NK-92 treated with Interleukin-12 subunit alpha and Interleukin-12 subunit beta, amount 100 ng/mL, for 24 hours (cell line): ENCODE measurements around the gene PEAK1.
"Not testable (repeated sequence)": the region's sequence is repeated elsewhere in the genome, so short reads cannot be mapped to it uniquely, and the experiment has no call there.

ENCODE experiments used
- DNase-seq: peaks from one replicate; lab custom pipeline; 2025; lab: John Stamatoyannopoulos, UW

Gene PEAK1

DNA sequence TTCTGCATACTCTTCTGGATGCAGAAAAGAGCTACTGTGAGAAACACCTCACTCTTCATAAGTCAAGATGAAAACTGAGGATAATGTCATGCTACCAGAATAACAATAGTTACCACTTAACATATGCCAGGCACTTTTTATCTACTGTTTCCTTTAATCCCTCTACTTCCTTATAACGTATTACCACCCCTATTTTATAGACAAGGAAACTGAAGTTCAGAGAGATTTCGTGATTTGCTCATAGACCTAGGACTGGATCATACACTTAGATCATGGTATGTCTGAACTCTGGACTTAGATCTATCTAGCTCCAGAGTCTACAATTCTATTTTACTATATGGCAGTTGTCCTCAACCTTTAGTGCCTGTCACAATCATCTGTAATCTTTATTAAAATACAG lies 193.3 kb downstream of the PEAK1 start:
- no peak for DNase-seq

DNA sequence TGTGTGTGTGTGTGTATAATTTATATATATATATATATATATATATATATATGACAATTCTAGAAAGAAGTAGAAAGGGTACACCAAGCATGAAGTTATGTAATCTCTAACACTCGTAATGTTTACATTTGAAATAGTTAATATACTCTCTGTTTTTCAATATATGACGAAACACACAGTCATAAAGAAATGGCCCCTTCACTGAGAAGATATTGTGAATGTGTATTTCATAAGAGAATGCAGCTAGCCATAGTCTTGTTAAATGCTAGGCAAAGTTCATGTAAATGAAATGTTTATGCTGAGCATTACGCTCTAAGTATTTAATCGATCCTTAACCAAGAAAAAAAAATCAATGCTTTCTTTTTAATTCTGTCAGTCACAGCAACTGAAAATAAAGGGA lies 194.3 kb downstream of the PEAK1 start:
- DNase-seq: no peak

DNA sequence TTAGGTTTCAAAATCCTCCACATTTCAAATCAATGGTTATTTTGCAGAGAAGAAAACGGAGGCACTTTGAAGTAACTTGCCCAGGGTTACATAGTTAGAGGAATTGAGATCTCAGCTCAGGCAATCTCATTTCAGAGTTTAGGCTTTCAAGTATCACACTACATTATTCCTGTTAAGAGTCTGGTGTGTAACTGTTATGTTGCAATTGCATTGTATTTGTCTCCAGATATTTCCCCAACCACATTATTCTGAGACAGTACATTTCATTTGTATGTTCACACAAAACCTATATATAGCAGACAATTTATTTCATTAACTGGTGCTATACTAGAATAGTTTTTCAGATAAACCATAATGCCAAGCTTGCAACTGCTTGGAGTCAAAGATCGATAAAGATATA lies 194.8 kb downstream of the PEAK1 start:
- no peak for DNase-seq

DNA sequence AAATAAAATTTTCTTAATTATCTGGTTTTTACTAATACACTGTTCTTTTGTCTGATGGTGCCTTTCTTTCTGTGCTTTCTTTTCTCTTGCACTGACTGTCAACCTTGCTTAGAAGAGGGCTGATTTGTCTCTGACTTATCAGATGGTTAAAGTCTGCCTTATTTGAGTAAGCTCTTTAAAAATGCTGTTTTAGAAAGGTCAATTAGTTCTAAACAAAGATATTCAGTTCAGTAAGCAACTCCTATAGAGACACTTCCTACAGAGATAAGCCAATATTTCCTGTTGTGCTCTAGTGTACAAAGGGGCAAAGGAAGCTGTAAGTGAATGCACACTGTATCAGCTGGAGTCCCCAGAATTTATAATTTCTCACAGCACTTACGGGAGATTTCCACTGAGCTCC lies 195.6 kb downstream of the PEAK1 start:
- no peak for DNase-seq

DNA sequence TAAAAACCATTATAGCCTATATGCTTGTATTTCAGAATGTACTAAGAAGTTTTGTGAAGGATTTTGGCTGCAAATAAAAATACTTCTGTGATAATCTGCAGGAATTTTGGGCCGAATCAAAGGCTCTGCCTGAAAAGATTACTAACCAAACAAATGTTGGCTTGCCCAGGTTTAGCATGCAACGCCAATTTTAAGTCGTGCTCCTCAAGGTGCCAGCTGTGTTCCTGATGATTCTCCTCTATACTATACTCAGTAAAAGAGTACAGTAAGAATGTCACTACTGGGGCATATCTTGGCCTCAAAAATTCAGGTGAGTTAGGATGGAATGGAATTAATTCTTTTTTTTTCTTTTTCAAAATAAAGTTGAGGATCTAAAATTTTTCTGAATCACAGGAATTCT lies 198.2 kb downstream of the PEAK1 start:
- no peak for DNase-seq

DNA sequence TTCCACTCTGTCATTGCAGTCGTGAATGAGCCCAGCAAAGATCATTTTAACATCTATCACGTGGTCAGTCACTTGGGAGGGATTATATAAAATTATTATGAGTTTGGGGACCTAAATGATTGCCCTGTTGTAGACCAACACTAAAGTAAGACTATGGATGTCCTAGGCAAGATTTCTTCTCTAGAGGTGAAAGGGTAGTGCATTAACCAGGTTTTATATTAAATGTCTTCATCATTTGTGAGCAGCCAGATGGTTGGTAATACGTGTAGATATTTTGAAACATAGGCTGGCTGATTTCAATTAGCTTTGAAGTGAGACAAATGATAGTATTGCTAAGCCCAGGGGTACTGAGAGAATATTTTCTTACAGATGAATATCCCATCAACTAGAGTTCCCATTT lies 198.7 kb downstream of the PEAK1 start:
- no peak for DNase-seq

DNA sequence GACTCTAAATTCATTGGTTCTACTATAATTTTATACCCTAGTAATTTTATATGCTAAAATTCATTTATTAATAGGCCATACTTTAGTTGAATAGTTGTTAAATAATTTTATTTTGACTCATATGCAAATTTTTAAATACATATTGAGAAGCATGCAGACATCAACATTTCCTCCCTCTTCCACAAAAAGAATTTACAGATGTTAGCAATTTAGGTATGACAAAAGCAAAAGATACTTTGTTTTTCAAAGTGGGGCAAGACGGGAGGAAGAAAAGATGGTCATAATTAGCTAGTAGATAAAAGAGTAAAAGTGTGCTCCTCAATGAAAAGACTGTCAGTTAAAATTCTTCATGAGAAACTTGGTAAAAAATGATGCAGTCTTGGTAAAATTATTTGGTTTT lies 200.1 kb downstream of the PEAK1 start:
- DNase-seq: no peak

DNA sequence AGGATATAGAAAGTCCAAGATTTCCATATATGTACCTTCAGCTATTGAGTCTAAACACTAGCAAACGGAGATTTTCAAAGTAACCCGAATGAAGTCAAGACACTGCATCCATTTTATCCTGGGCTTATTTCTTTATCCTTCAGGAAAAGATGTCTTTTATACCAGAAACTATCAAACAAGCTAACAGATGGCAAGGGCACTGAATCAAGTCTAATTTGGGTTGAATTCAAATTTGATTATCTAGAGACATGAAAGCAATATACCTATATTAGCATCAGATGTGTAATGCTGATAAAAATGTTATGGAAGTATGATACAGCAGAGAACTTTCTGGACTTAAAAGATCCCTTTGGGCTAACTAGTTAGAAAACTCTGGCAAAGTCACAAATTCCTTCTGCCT lies 210.7 kb downstream of the PEAK1 start:
- no peak for DNase-seq

DNA sequence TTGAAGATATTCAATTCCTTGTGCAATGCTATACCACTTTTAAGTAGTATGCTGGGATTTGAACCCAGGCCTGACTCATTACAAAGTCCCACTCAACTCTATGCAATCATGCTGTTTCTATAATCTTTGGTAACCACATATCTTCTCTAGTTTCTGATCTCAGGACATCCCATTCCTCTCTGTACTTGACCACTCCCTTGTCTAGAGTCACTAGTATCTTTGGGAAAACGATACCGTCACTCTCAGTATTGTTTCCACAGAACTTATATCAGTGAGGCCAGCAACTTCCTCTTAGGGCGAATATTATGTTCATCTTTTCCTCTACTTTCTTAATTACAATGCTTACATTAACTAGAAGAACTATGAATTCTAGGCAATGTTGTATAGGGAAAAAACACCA lies 211.7 kb downstream of the PEAK1 start:
- DNase-seq: no peak

DNA sequence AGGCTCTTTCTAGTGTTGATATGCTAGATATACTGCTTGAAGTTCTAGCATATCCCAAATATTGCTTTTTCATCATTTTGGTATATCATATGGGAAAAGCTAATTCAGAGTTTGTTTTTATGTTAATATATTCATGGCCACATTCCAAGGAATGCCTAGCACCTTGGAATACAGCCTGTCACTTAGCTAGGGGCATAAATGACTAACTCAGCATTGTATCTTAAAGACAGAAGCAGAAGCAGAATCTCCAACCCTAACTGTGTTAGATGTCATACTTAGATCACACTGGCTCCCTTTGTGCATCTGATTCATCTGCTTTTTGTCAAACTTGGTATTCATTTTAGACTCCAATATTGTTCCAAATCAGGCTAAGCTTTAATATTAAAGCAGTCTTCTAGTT lies 218.2 kb downstream of the PEAK1 start:
- DNase-seq: no peak

DNA sequence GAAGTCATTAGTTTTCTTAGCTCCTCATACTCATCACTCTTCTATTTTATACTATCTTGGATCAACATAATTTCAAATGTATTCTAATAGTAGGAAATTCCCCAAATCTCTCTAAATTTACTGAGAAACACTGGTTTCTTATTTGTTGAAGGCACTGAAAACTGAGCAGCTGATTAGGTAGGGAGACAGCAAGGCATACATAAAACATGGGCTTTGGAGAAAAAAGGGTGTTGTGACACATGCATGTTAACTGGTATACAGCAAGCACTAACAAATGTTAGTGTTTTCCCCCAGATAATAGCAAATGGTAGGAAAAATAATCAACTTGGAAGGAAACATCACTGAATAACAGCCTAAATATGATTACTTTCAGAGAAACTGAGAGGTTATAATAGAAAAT lies 223.5 kb downstream of the PEAK1 start:
- DNase-seq: no peak

DNA sequence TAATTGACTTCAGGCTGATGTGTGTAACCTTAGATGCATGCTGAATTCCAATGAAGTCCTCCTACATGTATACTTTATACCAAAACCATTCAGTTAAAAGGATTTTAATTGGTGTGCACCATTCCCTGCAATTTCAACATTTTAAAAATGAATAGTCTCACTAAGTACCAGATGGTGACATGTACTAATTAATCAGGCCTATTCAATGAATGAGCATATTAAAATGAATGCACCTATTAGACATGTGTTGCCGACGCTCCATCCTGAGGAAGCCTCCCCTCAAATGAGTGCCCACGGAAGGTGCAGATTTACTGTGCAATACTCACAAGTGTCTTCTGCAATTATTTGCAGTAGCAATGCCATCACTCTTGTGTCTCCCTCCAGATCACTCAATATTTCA lies 224.3 kb downstream of the PEAK1 start:
- DNase-seq: no peak

DNA sequence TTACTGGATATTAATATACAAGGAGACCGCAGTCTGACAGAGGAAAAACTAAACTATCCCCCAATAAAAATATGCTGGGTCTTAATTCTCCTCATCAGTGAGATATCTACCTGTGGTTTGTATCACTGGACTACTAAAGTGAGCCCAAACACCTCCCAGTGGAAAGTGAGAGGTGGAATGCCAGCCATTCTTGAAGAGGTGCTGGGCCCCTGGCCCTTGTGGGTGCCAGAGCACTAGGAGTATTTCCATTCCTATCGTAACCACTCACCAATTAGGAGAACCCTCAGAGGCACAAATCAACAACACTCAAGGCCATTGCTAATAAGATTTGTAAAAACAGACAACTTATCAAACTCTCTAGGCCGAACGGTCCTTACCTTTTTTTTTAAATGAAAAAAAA lies 227.5 kb downstream of the PEAK1 start:
- no peak for DNase-seq

DNA sequence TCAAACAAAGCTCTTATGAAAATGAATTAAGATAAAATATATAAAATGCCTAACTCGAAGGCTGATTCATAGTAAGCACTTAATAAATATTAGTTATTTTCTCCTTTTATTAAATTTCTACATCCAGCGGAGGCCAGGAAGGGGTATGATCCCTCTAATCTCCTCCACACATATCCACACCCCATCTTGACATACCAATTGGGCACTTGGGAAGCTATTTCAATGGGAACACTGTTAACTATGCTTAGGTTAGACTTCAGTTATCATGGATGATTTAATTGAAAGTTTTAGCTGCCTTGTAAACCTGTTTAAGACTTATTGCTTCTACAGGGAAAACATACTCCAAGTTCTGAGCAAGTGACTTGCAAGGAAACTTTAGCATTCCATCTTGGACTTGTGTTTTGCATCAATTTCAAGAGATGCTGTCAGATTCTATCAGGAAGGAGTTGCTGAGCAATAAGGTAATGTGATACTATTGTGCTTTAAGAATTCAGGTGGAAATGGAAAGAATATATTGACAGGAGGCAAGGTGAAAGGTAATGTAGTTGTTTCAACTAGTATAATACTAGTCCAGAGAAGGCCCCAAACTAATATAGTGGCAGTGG lies 228.6 kb downstream of the PEAK1 start:
- DNase-seq: no peak

DNA sequence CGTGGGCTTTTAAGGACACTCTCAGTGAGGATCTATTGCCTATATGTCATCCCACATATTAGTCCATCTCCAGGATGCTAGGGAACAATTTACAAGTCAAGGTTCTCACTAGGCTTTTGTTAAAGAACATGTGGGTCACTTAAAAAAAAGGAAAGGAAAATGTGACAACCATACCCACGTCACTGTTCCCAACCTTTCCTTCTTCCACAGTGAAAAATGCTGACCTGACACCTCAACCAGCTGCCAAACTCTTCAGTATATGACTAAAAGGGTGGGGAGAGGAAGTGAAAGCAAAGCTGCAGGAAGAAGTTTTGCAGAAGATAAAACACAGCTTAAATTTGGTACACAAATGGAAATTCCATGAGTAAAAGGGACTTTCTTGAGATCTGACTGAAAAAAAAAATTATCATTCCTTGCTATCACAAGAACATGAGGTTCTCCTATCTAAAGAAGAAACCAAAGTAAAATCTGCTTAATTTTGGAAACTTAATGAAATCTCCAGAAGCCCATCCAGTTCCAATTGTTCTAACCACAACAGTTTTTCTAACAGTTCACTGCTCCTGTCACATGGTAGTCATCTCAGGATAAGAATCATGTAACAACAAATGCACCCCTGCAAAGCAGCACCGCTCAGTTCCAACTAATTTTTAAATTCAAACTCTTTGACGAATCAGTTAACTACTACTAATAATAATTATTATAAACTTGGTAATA lies 232.0 kb downstream of the PEAK1 start:
- no peak for DNase-seq

DNA sequence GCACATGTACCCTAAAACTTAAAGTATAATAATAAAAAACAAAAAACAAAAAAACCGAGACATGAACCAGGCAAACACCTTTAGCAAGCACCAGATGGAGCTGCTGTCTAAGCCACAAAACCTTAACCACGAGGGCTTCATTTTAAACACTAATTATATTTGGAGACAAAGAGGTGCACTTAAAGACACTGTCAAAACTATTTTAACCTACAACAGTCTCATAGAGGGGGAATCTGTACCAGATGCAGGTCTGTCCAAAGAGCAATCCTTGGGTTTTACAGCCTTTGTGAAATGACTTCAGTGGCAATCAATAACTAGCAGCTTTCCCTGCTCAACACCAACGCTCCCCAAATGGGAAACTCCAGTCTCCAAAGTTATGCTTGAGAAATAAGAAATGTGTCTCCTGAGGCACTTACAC lies 233.3 kb downstream of the PEAK1 start:
- no peak for DNase-seq

DNA sequence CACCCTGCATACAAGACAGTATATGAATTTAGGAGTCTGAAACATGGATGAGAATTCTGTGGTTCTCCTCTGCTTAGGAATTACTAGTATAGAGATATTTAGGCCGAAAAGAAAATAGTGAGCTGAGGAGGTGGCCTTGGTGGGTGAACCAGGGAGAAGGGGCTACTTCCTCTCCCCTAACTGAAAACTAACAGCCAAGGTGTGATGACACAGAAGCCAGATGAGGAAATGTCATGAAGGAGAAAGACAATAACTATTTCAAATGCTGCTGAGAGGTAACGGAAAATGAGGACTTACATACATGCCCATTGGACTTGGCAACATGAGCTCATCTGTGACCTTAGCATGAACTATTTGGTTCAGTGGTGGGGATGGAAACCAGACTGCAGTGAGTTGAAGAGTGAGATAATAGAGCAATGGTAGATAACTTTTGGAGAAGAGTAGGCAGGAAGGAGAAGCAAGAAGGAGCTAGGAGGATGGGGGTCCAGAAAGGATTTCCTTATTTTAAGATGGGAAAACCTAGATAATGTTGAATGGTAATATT lies 234.6 kb downstream of the PEAK1 start:
- DNase-seq: no peak

DNA sequence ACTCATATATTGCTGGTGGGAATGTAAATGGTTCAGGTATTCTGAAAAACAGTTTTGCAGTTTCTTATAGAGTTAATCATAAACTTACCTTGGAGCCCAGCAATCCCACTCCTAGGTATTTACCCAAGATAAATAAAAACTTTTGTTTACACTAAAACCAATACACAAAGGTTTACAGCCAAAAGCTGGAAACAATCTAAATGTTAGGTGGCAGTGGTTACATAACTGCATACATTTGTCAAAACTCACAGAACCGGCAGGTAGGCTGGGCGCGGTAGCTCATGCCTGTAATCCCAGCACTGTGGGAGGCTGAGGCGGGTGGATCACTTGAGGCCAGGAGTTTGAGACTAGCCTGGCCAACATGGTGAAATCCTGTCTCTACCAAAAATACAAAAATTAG lies 235.6 kb downstream of the PEAK1 start:
- DNase-seq: not testable (repeated sequence)

DNA sequence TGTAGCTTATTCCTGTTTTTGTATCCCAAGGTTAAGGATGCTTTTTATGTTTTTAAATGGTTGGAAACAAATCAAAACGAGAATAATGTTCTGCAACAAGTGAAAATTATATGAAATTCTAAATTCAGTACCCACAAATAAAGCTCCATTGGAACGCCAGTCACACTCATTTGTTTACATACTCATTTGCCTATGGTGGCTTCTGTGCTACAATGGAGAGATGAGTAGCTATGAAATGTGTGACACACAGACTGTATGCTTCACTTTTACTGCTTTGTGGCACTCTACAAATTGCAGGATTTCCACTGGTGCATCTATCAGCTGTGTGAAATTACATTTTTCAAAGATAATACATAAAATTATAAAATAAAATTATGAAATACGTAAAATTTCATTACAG lies 236.8 kb downstream of the PEAK1 start:
- DNase-seq: no peak

DNA sequence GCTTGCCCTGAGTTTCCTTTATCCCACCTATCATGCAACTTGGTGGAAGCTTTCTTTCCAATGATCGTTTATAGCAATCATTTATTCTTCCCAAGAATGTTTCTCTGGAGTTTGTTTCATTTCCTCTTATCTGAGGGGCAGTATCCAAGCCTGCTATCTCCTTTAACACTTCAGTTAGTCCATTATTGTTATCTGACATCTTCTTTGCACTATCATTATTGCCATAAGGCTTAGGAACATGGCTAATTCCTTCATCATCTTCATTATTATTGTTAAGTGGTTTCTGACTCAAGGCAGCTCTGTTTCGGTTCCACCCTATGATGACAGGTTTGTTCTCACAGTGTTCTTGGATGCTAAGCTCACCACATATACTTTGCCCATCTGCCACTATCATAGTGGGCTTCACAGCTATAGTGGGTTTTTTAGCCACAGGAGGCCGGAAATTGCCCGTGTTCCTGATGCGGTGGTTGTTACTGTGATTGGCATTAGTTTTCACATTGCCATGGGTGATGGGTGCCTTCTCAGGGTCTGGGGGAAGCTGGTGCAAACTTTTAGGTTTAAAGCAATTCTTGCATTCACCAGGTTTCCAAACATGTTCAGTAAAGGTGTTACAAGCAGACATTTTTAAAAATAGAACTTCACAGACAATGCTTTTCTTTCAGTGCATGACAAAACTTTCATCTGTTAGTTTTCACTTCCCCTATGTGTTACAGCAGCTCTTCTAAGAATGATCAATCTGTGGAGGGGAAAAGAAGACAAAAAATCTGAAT lies 238.4 kb downstream of the PEAK1 start:
- peak; percentile 37 for DNase-seq

DNA sequence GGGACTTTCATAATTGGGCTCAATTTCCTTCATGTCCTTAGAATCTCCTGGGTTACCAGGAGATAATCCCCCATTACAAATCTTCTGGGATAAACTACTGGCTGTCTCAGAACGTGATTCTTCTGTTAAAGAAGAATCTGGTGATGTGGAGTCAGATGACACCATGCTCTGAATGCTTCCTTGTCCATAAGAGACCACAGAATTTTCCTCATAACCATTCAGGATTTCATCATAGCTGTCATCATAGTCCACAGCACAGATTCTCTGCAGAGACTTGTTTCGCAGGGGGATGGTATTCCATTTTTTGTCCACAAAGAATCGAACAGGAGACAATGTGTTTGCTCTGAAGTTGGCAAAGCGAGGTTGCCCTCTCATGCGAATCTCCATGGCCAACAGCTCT lies 239.1 kb downstream of the PEAK1 start:
- DNase-seq: no peak

DNA sequence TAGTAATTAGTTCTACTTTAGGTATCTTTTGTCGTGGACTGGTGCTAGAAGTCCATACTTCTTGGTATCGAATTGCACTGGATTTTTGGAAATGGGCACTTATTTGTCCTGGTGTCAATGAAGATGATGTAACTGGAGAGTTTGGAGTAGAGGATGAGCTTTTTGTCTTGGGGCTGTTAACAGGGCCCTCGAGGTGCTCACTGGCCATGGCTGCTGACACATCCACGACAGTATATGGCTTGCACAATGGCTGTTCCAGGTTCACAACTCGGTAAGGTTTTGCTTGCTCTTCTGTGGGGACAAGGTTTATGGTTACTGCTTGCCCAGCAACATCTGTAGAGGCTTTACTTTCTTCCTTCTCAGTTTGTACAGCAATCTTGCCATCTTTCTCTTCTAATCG lies 239.6 kb downstream of the PEAK1 start:
- DNase-seq: no peak

DNA sequence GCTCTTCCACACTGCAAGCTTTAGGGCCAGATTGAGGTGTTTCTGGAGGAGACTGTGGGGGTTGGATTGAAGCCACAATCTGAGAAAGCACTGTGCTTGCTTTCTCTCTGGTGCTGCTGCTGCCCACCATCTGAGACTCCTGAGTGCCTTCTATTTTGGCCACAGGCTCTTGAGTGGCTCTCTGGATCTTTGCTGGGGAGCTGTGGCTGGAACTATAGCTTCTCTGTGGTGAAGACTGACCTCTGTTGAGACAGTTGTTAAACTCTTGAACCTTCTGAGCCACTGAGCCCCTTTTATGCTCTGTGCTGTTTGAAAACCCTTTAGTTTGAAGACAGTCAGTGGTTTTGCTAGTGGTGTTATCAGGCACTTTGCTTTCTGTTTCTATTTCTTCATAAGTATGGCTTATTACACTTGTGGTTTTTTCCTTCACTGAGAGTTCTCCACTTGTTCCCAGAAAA lies 240.3 kb downstream of the PEAK1 start:
- DNase-seq: no peak
